Measurements from ENCODE around the gene SOX6.

GRCh38 chr11:16217631-16218030 lies 138.7 kb downstream of the SOX6 start:
- TF ChIP-seq CTCF (IDR thresholded peaks at IDR 0.05 in 4 of 5, conservative IDR thresholded peaks at IDR 0.05 in 1 of 5) (no peak), POLR2A (IDR thresholded peaks at IDR 0.05) (no peak)
